PC-3 (cell line): Measurements from ENCODE around the gene SDHAF4. TPM values are rescaled to one million over a fixed set of nuclear protein-coding genes. Genes with fewer than 3 reads are reported as not detected.

Source experiments
- ATAC-seq: fragments of 200-7000 bp; cut with Tn5 transposase; 2 replicates; pipeline ENCODE4 v1.9.1; 2020; ENCODE audit warnings: mild to moderate bottlenecking, moderate library complexity
- BruUV-seq: library from RNA; stranded (reverse); fragments of 400-500 nt; replicated peaks from 2 replicates; lab custom pipeline; 2021; lab: Mats Ljungman, UMichigan
- CTCF ChIA-PET: fragments of 300-600 bp; sonication (Branson Sonifier 250); formaldehyde crosslinking; loops from one replicate; lab custom pipeline; 2022; ENCODE audit warnings: antibody characterized with exemption; lab: Charles Lee
- POLR2A ChIA-PET: fragments of 300-600 bp; sonication (Branson Sonifier 250); formaldehyde crosslinking; loops from one replicate; lab custom pipeline; 2022; ENCODE audit warnings: antibody characterized with exemption; ENCODE audit not compliant: unreplicated experiment; lab: Charles Lee
- DNase-seq: peaks from one replicate; pipeline ENCODE4 v3.0.0-alpha.2; 2015
- H2AFZ ChIP-seq: fragments of 300-600 bp; sonication (generic); 2 replicates; pipeline ENCODE4 v1.6.0; 2016; ENCODE audit warnings: antibody characterized with exemption, low read length
- H3F3A ChIP-seq: fragments of 300-600 bp; sonication (generic); one replicate; pipeline ENCODE4 v1.6.0; 2017; ENCODE audit warnings: antibody characterized with exemption, low read length, control low read depth, mild to moderate bottlenecking; ENCODE audit not compliant: unreplicated experiment
- H3K27ac ChIP-seq: fragments of 300-600 bp; sonication (generic); 2 replicates; pipeline ENCODE4 v1.5.1; 2016; ENCODE audit warnings: mild to moderate bottlenecking, low read length
- H3K27me3 ChIP-seq: fragments of 300-600 bp; sonication (generic); 2 replicates; pipeline ENCODE4 v1.6.1; 2016; ENCODE audit warnings: low read length, mixed read lengths
- H3K36me3 ChIP-seq: fragments of 300-600 bp; sonication (generic); 2 replicates; pipeline ENCODE4 v1.6.1; 2016; ENCODE audit warnings: low read depth, mixed run types, low read length, mixed read lengths
- H3K4me1 ChIP-seq: fragments of 300-600 bp; sonication (generic); 2 replicates; pipeline ENCODE4 v1.5.1; 2016; ENCODE audit warnings: low read length; ENCODE audit not compliant: insufficient read depth
- H3K4me2 ChIP-seq: fragments of 300-600 bp; sonication (generic); 2 replicates; pipeline ENCODE4 v1.6.0; 2016; ENCODE audit warnings: low read length
- H3K4me3 ChIP-seq: fragments of 300-600 bp; sonication (generic); 2 replicates; pipeline ENCODE4 v1.5.1; 2016; ENCODE audit warnings: mild to moderate bottlenecking, low read length, mixed read lengths
- H3K79me2 ChIP-seq: fragments of 300-600 bp; sonication (generic); 2 replicates; pipeline ENCODE4 v1.6.1; 2017; ENCODE audit warnings: low read length, mixed read lengths
- H3K9ac ChIP-seq: fragments of 300-600 bp; sonication (generic); 2 replicates; pipeline ENCODE4 v1.6.0; 2016; ENCODE audit warnings: mild to moderate bottlenecking, low read length
- H3K9me2 ChIP-seq: fragments of 300-600 bp; sonication (generic); replicated peaks from 2 replicates; pipeline ENCODE4 v1.6.1; 2016; ENCODE audit warnings: mixed run types, low read length, mixed read lengths
- H3K9me3 ChIP-seq: fragments of 300-600 bp; sonication (generic); 2 replicates; pipeline ENCODE4 v1.6.1; 2016; ENCODE audit warnings: low read length, mixed read lengths
- H4K20me1 ChIP-seq: fragments of 300-600 bp; sonication (generic); 2 replicates; pipeline ENCODE4 v1.6.1; 2016; ENCODE audit warnings: low read length, mixed read lengths
- CTCF ChIP-seq: fragments of 300-600 bp; sonication (generic); conservative IDR thresholded peaks from 2 replicates; pipeline ENCODE4 v1.5.1; 2017; ENCODE audit warnings: antibody characterized with exemption, low read depth, mild to moderate bottlenecking, low read length
- EZH2 ChIP-seq: fragments of 300-600 bp; sonication (generic); IDR thresholded peaks from one replicate; pipeline ENCODE4 v1.6.1; 2017; ENCODE audit warnings: antibody characterized with exemption, mild to moderate bottlenecking, low read length; ENCODE audit not compliant: unreplicated experiment
- EZH2phosphoT487 ChIP-seq: fragments of 300-600 bp; sonication (generic); IDR thresholded peaks from 2 replicates; pipeline ENCODE4 v1.6.1; 2018; ENCODE audit warnings: mild to moderate bottlenecking, antibody characterized with exemption, low read length, borderline replicate concordance
- intact Hi-C: fragments of 100-400 bp; cut with micrococcal nuclease; formaldehyde crosslinking; loops from 2 replicates; pipeline ENCODE4 v1.9.0; 2023
- total RNA-seq: library from RNA; depleted of rRNA; stranded (reverse); fragments of >200 nt; gene quantifications from 2 replicates; pipeline ENCODE4 v1.2.3, GENCODE V29; 2014; rRNA removed

The SDHAF4 gene
- total RNA-seq, 1 experiment from 2014 or later: 6.2 TPM

DNA sequence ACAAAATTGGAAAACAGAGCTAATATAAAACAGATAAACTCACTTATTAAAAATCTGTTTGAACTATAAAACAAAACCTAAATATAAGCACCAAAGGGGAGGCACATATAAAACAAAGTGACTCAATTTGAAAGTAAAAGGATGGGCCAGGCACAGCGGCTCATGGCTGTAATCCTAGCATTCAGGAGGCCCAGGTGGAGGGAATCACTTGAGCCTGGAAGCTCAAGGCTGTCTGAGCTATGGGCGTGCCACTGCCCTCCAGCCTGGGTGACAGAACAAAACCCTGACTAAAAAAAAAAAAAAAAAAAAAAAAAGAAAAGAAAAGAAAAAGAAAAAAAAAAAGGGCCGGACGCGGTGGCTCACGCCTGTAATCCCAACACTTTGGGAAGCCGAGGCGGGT, 69.9 kb downstream of the SDHAF4 start:
- TF ChIP-seq EZH2 (no peak), EZH2phosphoT487 (no peak), CTCF (no peak)
- Histone ChIP-seq H2AFZ (no peak overlapping the region), H3K9me2 (no peaks in the 10 kb centered on the region), H3K9ac (no peak overlapping the region), H3K4me2 (no peak overlapping the region), H3K79me2 (no peaks in the 10 kb centered on the region), H3K27me3 (no peaks in the 10 kb centered on the region), H4K20me1 (no peaks in the 10 kb centered on the region), H3K4me1 (no peaks in the 10 kb centered on the region), H3K36me3 (no peaks in the 10 kb centered on the region), H3F3A (no peaks in the 10 kb centered on the region), H3K9me3 (no peaks in the 10 kb centered on the region), H3K4me3 (no peak overlapping the region), H3K27ac (no peak overlapping the region)
- no TSS peak for BruUV-seq
- ATAC-seq (no peak), DNase-seq (no peak)
- CTCF ChIA-PET: no interaction called here
- POLR2A ChIA-PET: interaction anchor here (0.6 kb wide), 1 partner anchor 19 kb away, joined by 5 read pairs; no protein-coding TSS in a partner anchor
- intact Hi-C loops: no loop called here

- ATAC-seq: no peak
- no peaks in the 10 kb centered on the region for H3F3A ChIP-seq
- no peaks in the 10 kb centered on the region for H3K9me2 ChIP-seq
- no peak overlapping the region for H3K9ac ChIP-seq
- no peaks in the 10 kb centered on the region for H3K36me3 ChIP-seq
- ChIA-PET POLR2A (no interaction called here), CTCF (no interaction called here)
- no peak overlapping the region for H2AFZ ChIP-seq
- no peaks in the 10 kb centered on the region for H3K79me2 ChIP-seq
- DNase-seq: no peak
- H4K20me1 ChIP-seq: no peaks in the 10 kb centered on the region
- H3K4me2 ChIP-seq: no peak overlapping the region
- no peaks in the 10 kb centered on the region for H3K27me3 ChIP-seq
- no TSS peak for BruUV-seq
- H3K4me1 ChIP-seq: no peaks in the 10 kb centered on the region
- no peaks in the 10 kb centered on the region for H3K9me3 ChIP-seq
- H3K27ac ChIP-seq: no peak overlapping the region
- TF ChIP-seq CTCF: no peak
- H3K4me3 ChIP-seq: no peak overlapping the region
- intact Hi-C loops: no loop called here
Measured at GRCh38 chr6:70638468-70638867, 71.7 kb downstream of the SDHAF4 start.

Other genes with a start within 250 kb of the SDHAF4 start
- gene FAM135A, start 153.4 kb upstream of the SDHAF4 start, total RNA-seq: 15.5 and 18.1 TPM in 2 replicates
- 14.9 and 15.7 TPM in 2 replicates for gene SMAP1, start 101.0 kb downstream of the SDHAF4 start, total RNA-seq